ENCODE measurements around the gene LZTR1. TPM values are rescaled to one million over a fixed set of nuclear protein-coding genes. Genes with fewer than 3 reads are reported as not detected.

Gene LZTR1
- total RNA-seq, 4 donors from 2014 or later = 45.4 to 63.0 (median 53.4) TPM

DNA sequence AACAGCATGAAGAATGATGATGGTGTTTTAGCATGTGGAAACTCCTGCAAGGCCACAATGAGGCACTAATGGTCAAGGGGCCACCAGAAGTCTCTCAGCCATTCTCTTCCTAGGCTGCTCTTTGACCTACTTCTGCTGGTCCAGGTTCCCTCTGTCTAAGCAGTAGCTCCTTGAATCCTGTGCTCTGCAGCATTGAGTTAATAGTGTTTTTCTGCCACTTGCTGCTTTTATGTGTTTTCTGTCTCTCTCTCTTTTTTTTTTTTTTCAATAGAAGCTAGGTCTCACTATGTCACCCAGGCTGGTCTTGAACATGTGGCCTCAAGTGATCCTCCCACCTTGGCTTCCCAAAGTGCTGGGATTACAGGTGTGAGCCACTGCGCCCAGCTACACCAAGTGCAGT, 35.1 kb upstream of the LZTR1 start:
- WGBS, 2 donors (ENCODE audit: low coverage in 1 of 2) = 91% methylated on average over 1 of the region's 1 CpG; no CpG with 5 or more reads in 1 of the 2 donors
- Histone ChIP-seq H3K4me1 (peaks cover 0 to 56% (median 7%) of the 10 kb centered on the region in 3 donors), H3K27me3 (no peaks in the 10 kb centered on the region), H3K4me3 (no peak overlapping the region), H3K9me3 (no peaks in the 10 kb centered on the region), H3K36me3 (peaks cover 0 to 28% of the 10 kb centered on the region in 2 donors), H3K27ac (no peak overlapping the region)
- no peak for TF ChIP-seq POLR2AphosphoS5 (IDR thresholded peaks at IDR 0.05)
- TF ChIP-seq POLR2A (IDR thresholded peaks at IDR 0.05) = no peak
- TF ChIP-seq EP300 (IDR thresholded peaks at IDR 0.05) = no peak
- no peak for TF ChIP-seq CTCF (IDR thresholded peaks at IDR 0.05)
- no peak for ATAC-seq

DNA sequence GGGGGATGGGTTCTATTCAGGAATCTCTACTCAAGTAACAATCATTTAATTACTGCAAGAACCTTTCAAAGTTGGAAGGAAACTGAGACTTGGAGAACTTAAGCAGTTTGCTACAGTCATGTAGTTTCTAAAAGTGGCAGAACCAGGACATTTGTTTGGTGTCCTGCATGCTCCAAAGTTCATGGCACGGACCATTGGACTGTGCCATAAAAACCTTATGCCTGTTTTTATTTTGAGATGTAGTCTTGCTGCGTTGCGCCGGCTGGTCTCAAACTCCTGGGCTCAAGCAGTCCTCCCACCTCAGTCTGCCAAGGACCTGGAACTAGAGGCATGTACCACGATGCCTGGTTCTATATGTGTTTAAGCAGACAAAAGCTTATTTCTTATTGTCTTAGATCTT, 33.6 kb upstream of the LZTR1 start:
- Histone ChIP-seq H3K4me1 (peaks cover 0 to 49% (median 4%) of the 10 kb centered on the region in 3 donors), H3K36me3 (peaks cover 0 to 42% of the 10 kb centered on the region in 2 donors), H3K9me3 (no peaks in the 10 kb centered on the region), H3K4me3 (no peak overlapping the region), H3K27ac (no peak overlapping the region), H3K27me3 (no peaks in the 10 kb centered on the region)
- 73% methylated on average over 5 of the region's 5 CpGs; no CpG with 5 or more reads in 1 of the 2 donors for WGBS, 2 donors (ENCODE audit: low coverage in 1 of 2)
- ATAC-seq = no peak
- TF ChIP-seq CTCF (IDR thresholded peaks at IDR 0.05) (no peak), EP300 (IDR thresholded peaks at IDR 0.05) (no peak)

- Histone ChIP-seq H3K4me1 (peaks cover 0 to 43% (median 4%) of the 10 kb centered on the region in 3 donors), H3K4me3 (no peak overlapping the region), H3K36me3 (peaks cover 0 to 48% of the 10 kb centered on the region in 2 donors), H3K27me3 (no peaks in the 10 kb centered on the region), H3K27ac (no peak overlapping the region), H3K9me3 (no peaks in the 10 kb centered on the region)
- WGBS, 2 donors (ENCODE audit: low coverage in 1 of 2) = 92 to 100% methylated on average over 1 to 4 of the region's 5 CpGs
- ATAC-seq = no peak
- TF ChIP-seq POLR2A (IDR thresholded peaks at IDR 0.05) = no peak
- no peak for TF ChIP-seq CTCF (IDR thresholded peaks at IDR 0.05)
- TF ChIP-seq POLR2AphosphoS5 (IDR thresholded peaks at IDR 0.05) = no peak
- no peak for TF ChIP-seq EP300 (IDR thresholded peaks at IDR 0.05)
Measured at GRCh38 chr22:20948989-20949388, 33.1 kb upstream of the LZTR1 start.

DNA sequence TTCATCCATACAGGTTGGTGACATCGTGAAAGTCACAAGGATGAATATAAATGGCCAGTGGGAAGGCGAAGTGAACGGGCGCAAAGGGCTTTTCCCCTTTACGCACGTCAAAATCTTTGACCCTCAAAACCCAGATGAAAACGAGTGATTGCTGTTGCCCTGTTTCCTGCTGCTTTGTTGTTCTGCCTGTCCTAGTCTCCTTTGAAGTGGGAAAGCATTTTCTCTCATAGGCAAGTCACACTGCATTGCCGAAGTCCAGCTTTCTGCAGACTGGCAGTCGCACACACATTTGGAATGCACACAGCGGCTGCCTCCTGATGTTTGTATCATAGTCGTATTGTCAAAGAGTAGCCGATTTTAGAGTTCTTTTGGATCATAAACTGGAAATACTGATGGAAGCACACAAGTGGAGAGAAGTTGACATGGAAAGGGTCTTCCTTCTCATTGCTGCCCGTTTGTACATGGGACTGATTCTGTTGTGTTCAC, 32.4 kb upstream of the LZTR1 start:
- Histone ChIP-seq H3K36me3 (peaks cover 0 to 54% of the 10 kb centered on the region in 2 donors), H3K4me1 (peaks cover 0 to 36% (median 4%) of the 10 kb centered on the region in 3 donors), H3K4me3 (no peak overlapping the region), H3K9me3 (no peaks in the 10 kb centered on the region), H3K27ac (no peak overlapping the region), H3K27me3 (no peaks in the 10 kb centered on the region)
- 78 to 82% methylated on average over 6 to 7 of the region's 13 CpGs for WGBS, 2 donors (ENCODE audit: low coverage in 1 of 2)
- no peak for ATAC-seq
- TF ChIP-seq CTCF (IDR thresholded peaks at IDR 0.05) = no peak
- TF ChIP-seq EP300 (IDR thresholded peaks at IDR 0.05) = no peak
- no peak for TF ChIP-seq POLR2A (IDR thresholded peaks at IDR 0.05)
- no peak for TF ChIP-seq POLR2AphosphoS5 (IDR thresholded peaks at IDR 0.05)

- H3K4me1 ChIP-seq = peaks cover 0 to 23% (median 0%) of the 10 kb centered on the region in 3 donors
- no peaks in the 10 kb centered on the region for H3K9me3 ChIP-seq
- H3K4me3 ChIP-seq = no peak overlapping the region
- no peaks in the 10 kb centered on the region for H3K27me3 ChIP-seq
- WGBS, 2 donors (ENCODE audit: low coverage in 1 of 2) = 70 to 83% methylated on average over 5 to 9 of the region's 10 CpGs
- H3K27ac ChIP-seq = no peak overlapping the region
- TF ChIP-seq EP300 (IDR thresholded peaks at IDR 0.05) = no peak
- TF ChIP-seq POLR2AphosphoS5 (IDR thresholded peaks at IDR 0.05) = no peak
- TF ChIP-seq POLR2A (IDR thresholded peaks at IDR 0.05) = no peak
- TF ChIP-seq CTCF (IDR thresholded peaks at IDR 0.05) = no peak
- ATAC-seq = no peak
- H3K36me3 ChIP-seq = peaks cover 0 to 54% of the 10 kb centered on the region in 2 donors
Measured at GRCh38 chr22:20951151-20951931, 30.8 kb upstream of the LZTR1 start.
